ENCODE data around the gene RIT2.
"Not testable (repeated sequence)": the region's sequence is repeated elsewhere in the genome, so short reads cannot be mapped to it uniquely, and the experiment has no call there.

The RIT2 gene

DNA sequence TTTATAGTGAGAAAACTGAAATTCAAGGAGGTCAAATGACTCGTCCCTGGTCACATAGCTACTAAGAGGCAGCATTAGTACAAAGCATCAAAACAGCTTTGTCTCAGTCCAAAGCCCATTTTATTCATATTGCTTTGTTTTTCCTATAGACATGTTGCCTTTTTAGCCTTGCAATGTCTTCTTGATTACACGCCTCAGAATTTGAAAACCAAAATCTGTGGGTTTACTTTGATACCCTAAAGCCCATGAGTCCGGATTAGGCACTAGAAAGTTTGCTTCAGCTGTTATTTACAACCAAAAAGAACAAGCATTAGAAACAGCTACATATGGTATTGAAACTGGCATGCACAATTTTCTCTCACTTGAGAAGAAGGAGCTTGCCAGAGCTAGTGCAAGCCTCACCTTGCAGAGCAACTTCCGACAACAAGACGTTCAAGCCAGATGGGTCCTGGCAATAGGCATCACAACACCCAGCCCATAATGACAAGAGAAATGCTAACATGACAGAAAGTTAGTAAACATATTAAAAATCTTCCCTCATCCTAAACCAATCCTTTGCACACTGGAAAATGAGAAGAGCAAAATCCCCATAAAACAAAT is 276.8 kb downstream of the RIT2 start:
- DNase-seq (ENCODE audit: low spot score) = no peak

GRCh38 chr18:42830936-42831335 is 284.5 kb downstream of the RIT2 start:
- DNase-seq (ENCODE audit: low spot score) = no peak

DNA sequence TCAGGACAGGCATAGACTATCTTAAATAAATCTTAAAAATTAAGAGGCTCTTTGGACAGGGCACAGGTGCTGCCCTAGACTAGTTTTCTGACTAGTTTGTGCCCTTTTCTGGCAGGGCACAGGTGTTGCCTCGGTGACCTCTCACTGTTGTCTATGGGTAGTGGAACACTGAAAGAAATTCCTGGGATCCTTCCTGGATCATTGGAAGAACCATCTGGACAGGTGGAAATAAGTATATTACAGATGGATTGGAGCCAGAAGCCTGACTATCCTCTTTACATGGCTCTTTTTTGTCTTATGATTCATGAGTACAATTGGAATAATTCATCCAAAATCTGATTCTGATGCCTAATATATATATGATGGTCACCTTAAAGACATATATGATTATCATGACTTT is 286.6 kb downstream of the RIT2 start:
- no peak for DNase-seq (ENCODE audit: low spot score)

- DNase-seq (ENCODE audit: low spot score) = no peak
These were observed 291.3 kb downstream of the RIT2 start for GRCh38 chr18:42824178-42824577.

GRCh38 chr18:42822711-42823110 is 292.8 kb downstream of the RIT2 start:
- DNase-seq (ENCODE audit: low spot score) = no peak

GRCh38 chr18:42821492-42821891 is 294.0 kb downstream of the RIT2 start:
- DNase-seq (ENCODE audit: low spot score) = no peak

- no peak for DNase-seq (ENCODE audit: low spot score)
These were observed 300.9 kb downstream of the RIT2 start for GRCh38 chr18:42814618-42815017.

- no peak for DNase-seq (ENCODE audit: low spot score)
These were observed 301.3 kb downstream of the RIT2 start for GRCh38 chr18:42814184-42814583.

GRCh38 chr18:42813570-42813969 is 301.9 kb downstream of the RIT2 start:
- DNase-seq (ENCODE audit: low spot score) = no peak

DNA sequence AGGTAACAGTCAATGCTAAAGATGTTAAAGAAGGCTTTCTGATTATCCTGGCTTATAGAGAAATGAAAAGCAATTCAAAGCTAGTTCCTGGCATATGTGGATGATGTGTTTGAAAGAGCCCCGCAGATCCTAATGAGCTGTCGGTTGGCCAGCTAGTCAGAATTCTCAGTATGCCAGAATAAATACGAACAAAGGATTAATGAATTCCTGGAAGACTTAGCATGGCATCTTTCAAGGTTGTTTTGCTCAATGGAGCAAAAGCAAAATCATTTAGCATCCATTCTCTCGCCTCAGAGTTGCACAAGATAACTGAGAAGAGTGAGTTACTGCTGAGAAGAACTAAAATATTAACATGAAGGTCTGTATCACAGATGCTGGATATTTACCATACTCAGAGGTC is 307.6 kb downstream of the RIT2 start:
- DNase-seq (ENCODE audit: low spot score) = no peak

DNA sequence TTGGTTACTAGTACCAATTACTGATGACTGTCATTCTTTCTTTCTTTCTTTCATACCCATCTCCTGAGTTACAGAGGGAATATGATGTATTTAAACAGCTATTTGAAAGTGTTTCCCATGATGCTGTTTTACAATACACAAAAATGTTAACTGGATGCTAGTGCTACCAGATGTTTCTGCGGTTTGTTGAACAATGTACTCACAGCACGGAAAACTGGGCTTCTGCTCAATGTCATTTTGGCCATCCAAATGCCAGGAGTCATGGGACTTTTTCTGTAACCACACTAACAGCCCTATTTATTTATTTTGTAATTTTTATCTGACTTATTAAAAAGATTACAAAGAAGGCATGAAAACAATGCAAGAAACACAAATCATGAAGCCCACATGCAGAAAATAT is 313.8 kb downstream of the RIT2 start:
- DNase-seq (ENCODE audit: low spot score) = peak; percentile 34

DNA sequence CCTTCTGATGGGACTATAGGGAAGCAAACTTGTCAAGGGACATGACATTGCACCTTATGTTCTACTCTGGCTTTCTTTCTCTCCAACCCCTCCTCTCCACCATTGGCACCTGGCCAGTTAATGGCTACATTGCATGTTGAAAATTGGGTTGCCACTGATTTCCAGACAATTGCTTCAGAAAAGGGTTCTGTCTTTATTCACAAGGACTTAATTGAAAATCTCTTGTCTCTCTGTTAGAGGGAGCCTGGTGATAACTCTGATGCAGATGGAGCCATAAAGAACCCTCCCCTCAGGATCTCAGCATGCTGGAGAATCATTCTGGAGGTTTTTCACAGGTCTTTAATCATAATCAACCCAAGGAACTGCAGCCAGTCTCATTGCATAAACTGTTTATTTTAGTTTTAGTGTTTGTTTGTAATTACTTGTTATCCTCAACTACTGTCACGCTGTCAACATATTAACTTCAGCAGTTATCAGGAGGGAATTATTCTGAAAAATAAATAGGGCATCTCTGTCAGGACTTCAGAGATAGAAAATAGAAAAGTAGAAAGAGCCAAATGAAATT is 316.8 kb downstream of the RIT2 start:
- DNase-seq (ENCODE audit: low spot score) = no peak

GRCh38 chr18:42795213-42795789 is 320.2 kb downstream of the RIT2 start:
- DNase-seq (ENCODE audit: low spot score) = not testable (repeated sequence)

- DNase-seq (ENCODE audit: low spot score) = no peak
These were observed 322.8 kb downstream of the RIT2 start for GRCh38 chr18:42792731-42793130.

DNA sequence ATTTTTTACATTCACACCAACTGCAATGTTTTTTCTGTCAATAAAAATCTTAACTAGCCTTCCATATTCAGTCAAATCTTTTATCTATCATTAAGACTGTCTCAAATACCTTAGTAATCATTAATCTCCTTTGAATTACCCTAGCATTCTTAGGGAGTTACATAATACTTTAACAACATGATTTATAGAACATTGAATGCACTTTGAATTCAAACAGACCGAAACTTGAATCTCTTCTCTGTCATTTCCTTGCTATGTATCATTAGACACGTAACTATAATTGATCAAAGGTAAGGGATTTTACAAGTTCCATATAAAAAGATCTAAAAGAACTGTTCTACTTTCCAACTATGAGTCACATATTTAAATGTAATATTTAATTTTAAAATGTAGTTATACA is 330.9 kb downstream of the RIT2 start:
- DNase-seq (ENCODE audit: low spot score) = no peak

DNA sequence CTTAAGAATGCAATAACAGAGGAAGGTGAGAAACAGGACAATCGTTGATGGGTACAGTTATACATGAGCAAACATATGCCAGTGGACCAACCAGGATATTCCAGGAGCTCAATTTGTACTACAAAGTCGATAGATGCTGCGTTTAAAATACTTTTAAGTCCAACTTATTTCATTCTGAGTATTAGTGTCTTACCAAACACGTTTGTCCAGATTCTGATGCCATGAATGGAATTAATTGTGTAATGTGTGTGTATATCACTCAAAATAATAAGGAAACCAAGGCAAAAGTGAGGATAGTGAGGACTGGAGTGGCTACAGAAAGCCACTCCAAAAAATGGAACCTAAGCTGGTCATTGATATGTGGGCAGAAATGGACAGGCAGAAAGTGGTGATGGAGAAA is 332.6 kb downstream of the RIT2 start:
- no peak for DNase-seq (ENCODE audit: low spot score)

GRCh38 chr18:42781298-42781815 is 334.1 kb downstream of the RIT2 start:
- DNase-seq (ENCODE audit: low spot score) = no peak

- no peak for DNase-seq (ENCODE audit: low spot score)
These were observed 335.3 kb downstream of the RIT2 start for GRCh38 chr18:42780171-42780570.

DNA sequence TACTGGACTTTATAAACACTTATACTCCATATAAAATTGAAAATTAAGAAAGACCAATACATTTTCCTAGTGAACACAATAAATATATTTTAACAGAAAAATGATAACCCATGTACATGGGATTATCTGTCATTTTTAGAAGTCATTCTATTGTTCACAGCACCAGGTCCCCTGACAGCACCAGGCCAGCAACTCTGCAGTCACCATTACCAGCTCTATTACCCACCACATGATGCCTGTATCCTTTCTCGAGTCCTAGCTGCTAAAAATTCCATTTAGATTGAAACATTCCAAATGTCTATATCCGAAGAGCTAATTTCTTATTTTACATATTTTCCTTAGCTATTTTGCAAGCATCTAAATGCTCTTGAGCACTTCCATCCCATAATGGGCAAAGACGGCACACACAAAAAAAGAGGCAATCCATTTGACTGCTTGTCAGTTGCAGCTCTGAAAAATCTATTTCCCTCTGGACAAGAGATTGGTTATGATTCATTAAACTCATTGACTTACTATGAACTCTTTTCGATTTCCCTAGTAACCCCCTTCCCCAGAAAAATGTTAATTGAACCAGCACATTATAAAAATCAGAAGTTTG is 336.9 kb downstream of the RIT2 start:
- no peak for DNase-seq (ENCODE audit: low spot score)

DNA sequence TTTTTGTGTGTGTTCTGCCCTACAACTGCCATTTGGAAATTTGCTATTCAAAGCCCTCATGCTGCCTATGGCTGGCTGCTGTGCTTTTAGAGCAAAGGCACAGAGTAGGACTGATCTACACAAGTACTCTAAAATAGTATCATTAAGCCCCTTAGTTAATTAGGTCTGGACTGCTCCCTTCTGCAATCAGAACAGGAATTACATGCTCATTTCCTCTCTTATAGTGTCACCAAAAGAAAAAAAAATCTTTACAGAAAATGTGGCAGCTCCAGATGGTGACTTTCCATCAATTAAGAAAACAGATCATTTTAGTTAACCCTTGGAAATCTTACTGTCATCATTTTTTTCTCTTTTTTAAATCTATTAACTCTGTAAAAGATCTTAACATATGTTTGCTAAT is 337.5 kb downstream of the RIT2 start:
- no peak for DNase-seq (ENCODE audit: low spot score)

GRCh38 chr18:42773870-42774269 is 341.6 kb downstream of the RIT2 start:
- no peak for DNase-seq (ENCODE audit: low spot score)

DNA sequence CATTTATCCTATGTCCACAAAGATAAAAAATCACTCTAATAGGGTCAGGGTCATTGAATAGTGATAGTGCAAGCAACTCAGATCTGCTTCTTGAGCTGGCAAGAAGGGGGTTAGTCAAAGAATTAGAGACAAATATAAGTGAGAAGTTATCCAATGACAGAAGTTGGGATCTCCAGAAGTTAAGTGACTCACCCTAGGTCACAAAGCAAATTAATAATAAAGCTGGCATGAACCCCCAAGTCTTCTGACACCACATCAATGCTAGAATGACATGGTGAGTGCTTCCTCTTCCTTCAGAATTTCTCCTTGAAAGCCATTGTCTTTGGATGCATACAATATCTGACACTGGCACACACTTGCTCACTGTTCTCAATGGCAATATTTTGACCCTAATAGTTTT is 343.5 kb downstream of the RIT2 start:
- no peak for DNase-seq (ENCODE audit: low spot score)

- DNase-seq (ENCODE audit: low spot score) = no peak
These were observed 350.2 kb downstream of the RIT2 start for GRCh38 chr18:42765302-42765701.

Measured in AG08395 (cell line).